Activated CD8-positive, alpha-beta T cell treated with anti-CD3 and anti-CD28 coated beads for 36 hours (primary cell): ENCODE results near the gene CRACR2A. TPM values are rescaled to one million over a fixed set of nuclear protein-coding genes. Genes with fewer than 3 reads are reported as not detected.

Experiments
- ATAC-seq: fragments of 200-7000 bp; cut with Tn5 transposase; one replicate; pipeline ENCODE4 v1.10.0; 2021; ENCODE audit warnings: mild to moderate bottlenecking, moderate library complexity
- CTCF ChIA-PET: fragments of 350-600 bp; sonication (Branson Sonifier 250); formaldehyde crosslinking; loops from one replicate; lab custom pipeline; 2021; ENCODE audit warnings: antibody characterized with exemption; lab: Charles Lee
- POLR2A ChIA-PET: fragments of 350-600 bp; sonication (Branson Sonifier 250); formaldehyde crosslinking; loops from one replicate; lab custom pipeline; 2021; ENCODE audit warnings: antibody characterized with exemption; lab: Charles Lee
- DNase-seq: peaks from one replicate; pipeline ENCODE4 v3.0.0-alpha.2; 2020
- H3K27ac Mint-ChIP-seq: one replicate; pipeline ENCODE4 v1.8.0; 2021; ENCODE audit warnings: mild to moderate bottlenecking, mixed read lengths
- H3K27me3 Mint-ChIP-seq: one replicate; pipeline ENCODE4 v1.8.0; 2021; ENCODE audit warnings: mixed read lengths
- H3K36me3 Mint-ChIP-seq: one replicate; pipeline ENCODE4 v1.8.0; 2021; ENCODE audit warnings: low read depth, mixed read lengths
- H3K4me1 Mint-ChIP-seq: one replicate; pipeline ENCODE4 v1.8.0; 2021; ENCODE audit warnings: low read depth, mixed read lengths
- H3K4me3 Mint-ChIP-seq: one replicate; pipeline ENCODE4 v1.8.0; 2021; ENCODE audit warnings: mild to moderate bottlenecking, moderate library complexity, mixed read lengths
- H3K9me3 Mint-ChIP-seq: one replicate; pipeline ENCODE4 v1.8.0; 2021; ENCODE audit warnings: mixed read lengths
- CTCF ChIP-seq: fragments of 200-600 bp; IDR thresholded peaks from one replicate; pipeline ENCODE4 v1.8.0; 2022; ENCODE audit warnings: antibody characterized with exemption, mild to moderate bottlenecking
- intact Hi-C: fragments of 100-400 bp; cut with micrococcal nuclease; formaldehyde crosslinking; loops from one replicate; pipeline ENCODE4 v1.10.0; 2022
- total RNA-seq, 2 experiments: library from RNA; stranded (reverse); gene quantifications; one replicate each; pipeline ENCODE4 v1.2.3, GENCODE V29; 2021

The CRACR2A gene
- total RNA-seq, 2 experiments from 2014 or later, result 21.2 to 24.7 TPM

GRCh38 chr12:3583656-3584334 lies 169.1 kb downstream of the CRACR2A start:
- Mint-ChIP-seq H3K36me3 (no peaks in the 10 kb centered on the region), H3K27ac (no peak overlapping the region), H3K4me3 (no peak overlapping the region), H3K9me3 (no peaks in the 10 kb centered on the region), H3K4me1 (no peaks in the 10 kb centered on the region), H3K27me3 (peaks cover 8% of the 10 kb centered on the region)
- POLR2A ChIA-PET, result no interaction called here
- intact Hi-C loops, result no loop called here
- CTCF ChIA-PET, result no interaction called here
- ATAC-seq (no peak), DNase-seq (no peak)
- TF ChIP-seq CTCF, result no peak

- ATAC-seq, result no peak
- H3K36me3 Mint-ChIP-seq, result no peaks in the 10 kb centered on the region
- ChIA-PET CTCF (no interaction called here), POLR2A (no interaction called here)
- intact Hi-C loops, result no loop called here
- H3K27ac Mint-ChIP-seq, result no peak overlapping the region
- H3K9me3 Mint-ChIP-seq, result no peaks in the 10 kb centered on the region
- no peak for TF ChIP-seq CTCF
- H3K27me3 Mint-ChIP-seq, result no peaks in the 10 kb centered on the region
- H3K4me1 Mint-ChIP-seq, result no peaks in the 10 kb centered on the region
- H3K4me3 Mint-ChIP-seq, result no peak overlapping the region
- DNase-seq, result no peak
Observed at GRCh38 chr12:3580094-3580749, 172.7 kb downstream of the CRACR2A start.

GRCh38 chr12:3579446-3580093 lies 173.3 kb downstream of the CRACR2A start:
- no peaks in the 10 kb centered on the region for H3K36me3 Mint-ChIP-seq
- no peak overlapping the region for H3K4me3 Mint-ChIP-seq
- intact Hi-C loops, result no loop called here
- no peak overlapping the region for H3K27ac Mint-ChIP-seq
- ChIA-PET CTCF (no interaction called here), POLR2A (no interaction called here)
- no peak for ATAC-seq
- H3K4me1 Mint-ChIP-seq, result no peaks in the 10 kb centered on the region
- DNase-seq, result no peak
- H3K9me3 Mint-ChIP-seq, result no peaks in the 10 kb centered on the region
- no peaks in the 10 kb centered on the region for H3K27me3 Mint-ChIP-seq
- no peak for TF ChIP-seq CTCF

- no peak for TF ChIP-seq CTCF
- POLR2A ChIA-PET, result no interaction called here
- H3K4me1 Mint-ChIP-seq, result no peaks in the 10 kb centered on the region
- H3K4me3 Mint-ChIP-seq, result no peak overlapping the region
- H3K9me3 Mint-ChIP-seq, result no peaks in the 10 kb centered on the region
- CTCF ChIA-PET, result no interaction called here
- no peak overlapping the region for H3K27ac Mint-ChIP-seq
- ATAC-seq (no peak), DNase-seq (no peak)
- H3K27me3 Mint-ChIP-seq, result no peaks in the 10 kb centered on the region
- intact Hi-C loops, result no loop called here
- H3K36me3 Mint-ChIP-seq, result no peaks in the 10 kb centered on the region
Observed at GRCh38 chr12:3578557-3578956, 174.4 kb downstream of the CRACR2A start.

GRCh38 chr12:3576891-3577290 lies 176.0 kb downstream of the CRACR2A start:
- Mint-ChIP-seq H3K4me1 (no peaks in the 10 kb centered on the region), H3K27me3 (no peaks in the 10 kb centered on the region)
- CTCF ChIA-PET, result interaction anchor here (0.9 kb wide), 1 partner anchor 277 kb away, joined by 4 read pairs; no protein-coding TSS in a partner anchor

More at GRCh38 chr12:3576891-3577290, 176.0 kb downstream of the CRACR2A start:
- Mint-ChIP-seq H3K4me3 (no peak overlapping the region), H3K9me3 (no peaks in the 10 kb centered on the region), H3K27ac (no peak overlapping the region), H3K36me3 (no peaks in the 10 kb centered on the region)
- TF ChIP-seq CTCF, result no peak
- ATAC-seq, result no peak
- POLR2A ChIA-PET, result interaction anchor here (0.9 kb wide), 1 partner anchor 12 kb away, joined by 3 read pairs; no protein-coding TSS in a partner anchor
- DNase-seq, result no peak
- intact Hi-C loops, result no loop called here
